Left cardiac atrium (tissue), 4 donors: ENCODE results near the gene BLOC1S4. TPM values are rescaled to one million over a fixed set of nuclear protein-coding genes. Genes with fewer than 3 reads are reported as not detected.

Experiments used
- ATAC-seq, 2 donors: fragments of 200-7000 bp; cut with Tn5 transposase; one replicate each; pipeline ENCODE4 v1.9.1; 2020; ENCODE audit warnings: mild to moderate bottlenecking in 2 of 2, moderate library complexity in 2 of 2
- DNase-seq: peaks from one replicate; pipeline ENCODE4 v3.0.0-alpha.2; 2020
- intact Hi-C, 2 donors: fragments of 100-400 bp; cut with DNase I; formaldehyde crosslinking; loops; one replicate each; pipeline versions ENCODE4 v1.14.1 to v1.15.1; 2022 to 2023
- total RNA-seq, 2 donors: library from RNA; stranded (reverse); fragmentation: NEBNext Ultra II Directional; extraction: Animal tissue kit (Norgen Biotek cat#: 25700); gene quantifications; one replicate each; pipeline ENCODE4 v1.2.1, GENCODE V29; 2021
- donor health status: DM: no; HTN: yes; CAD: no.
- donor health status: DM: no; HTN: yes; CAD: no; lungs with severe emphysema.
- donor health status: DM: yes; HTN: yes; CAD: no.
- donor health status: Dilated cardiomyopathy.

The BLOC1S4 gene
- total RNA-seq, 2 donors from 2014 or later = 7.4 to 10.6 TPM

DNA sequence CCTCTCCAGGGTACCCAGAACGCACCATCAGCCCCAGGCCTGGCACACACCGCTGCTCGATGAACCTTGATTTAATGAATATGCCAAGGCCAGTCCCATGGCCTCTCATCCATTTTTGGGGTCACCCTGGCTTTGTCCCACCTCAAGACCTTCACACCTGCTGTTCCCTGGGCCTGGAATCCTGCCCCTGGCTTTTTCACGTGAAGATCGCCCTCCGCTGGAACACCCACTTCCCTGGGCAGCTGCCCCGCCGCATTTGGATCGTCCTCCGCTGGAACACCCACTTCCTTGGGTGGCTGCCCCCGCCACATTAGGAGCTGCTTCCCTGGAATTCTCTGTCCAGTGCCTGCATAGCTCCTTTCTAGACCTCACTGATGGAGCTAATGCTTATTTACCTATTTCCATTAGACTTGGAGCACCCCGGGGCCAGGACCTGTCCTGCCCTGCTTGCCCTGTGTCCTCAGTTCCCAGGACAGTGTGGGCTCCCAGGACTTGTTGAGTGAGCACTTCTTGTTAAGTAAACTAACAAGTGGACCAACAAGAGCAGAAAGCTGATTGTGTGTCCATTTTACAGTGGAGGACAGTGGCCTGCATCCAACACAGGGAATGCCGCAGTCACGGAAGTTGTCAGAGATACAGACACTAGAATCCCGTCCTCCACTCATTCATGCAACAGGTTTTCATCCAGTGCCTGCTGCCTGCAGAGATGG is 12.5 kb downstream of the BLOC1S4 start:
- no peak for DNase-seq
- intact Hi-C loops = loop anchor here in 1 of 2 donors (10.0 kb wide), 1 partner anchor 346 kb away; no protein-coding TSS in a partner anchor
- ATAC-seq = no peak

DNA sequence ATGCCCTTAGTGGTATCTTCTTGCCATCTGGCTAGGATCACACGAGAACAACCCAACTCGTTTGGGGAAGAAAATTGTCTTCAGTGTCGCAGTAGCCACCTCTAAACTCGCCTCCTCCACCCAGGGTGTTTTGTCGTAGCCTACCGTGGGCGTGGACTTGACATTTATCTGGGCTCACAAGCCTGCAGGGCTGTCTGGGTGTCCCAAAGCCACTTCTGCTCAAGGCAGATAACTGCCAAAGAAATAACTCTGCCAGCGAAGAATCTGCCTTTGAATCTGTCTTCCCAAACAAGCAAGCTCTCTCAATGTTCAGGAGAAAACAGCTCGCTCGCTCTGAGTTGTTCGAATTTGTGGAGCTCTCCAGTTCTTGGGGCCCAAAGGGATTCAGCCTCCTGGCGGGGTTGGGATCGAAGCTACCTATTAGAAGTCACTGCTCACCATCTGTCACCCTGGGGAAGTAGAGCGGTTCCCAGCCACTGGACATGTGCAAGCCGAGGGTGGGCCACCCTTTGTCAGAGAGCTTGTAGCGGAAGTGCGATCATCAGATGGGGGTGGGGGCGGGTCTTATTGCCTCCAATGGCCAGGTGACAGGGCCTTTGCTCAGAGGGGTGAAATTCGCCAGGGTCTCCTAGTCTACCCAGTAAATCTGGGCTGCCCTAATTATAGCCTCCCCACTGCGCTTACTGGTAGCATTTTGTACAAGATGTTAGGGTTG is 14.8 kb downstream of the BLOC1S4 start:
- no peak for ATAC-seq
- intact Hi-C loops = no loop called here
- DNase-seq = no peak

DNA sequence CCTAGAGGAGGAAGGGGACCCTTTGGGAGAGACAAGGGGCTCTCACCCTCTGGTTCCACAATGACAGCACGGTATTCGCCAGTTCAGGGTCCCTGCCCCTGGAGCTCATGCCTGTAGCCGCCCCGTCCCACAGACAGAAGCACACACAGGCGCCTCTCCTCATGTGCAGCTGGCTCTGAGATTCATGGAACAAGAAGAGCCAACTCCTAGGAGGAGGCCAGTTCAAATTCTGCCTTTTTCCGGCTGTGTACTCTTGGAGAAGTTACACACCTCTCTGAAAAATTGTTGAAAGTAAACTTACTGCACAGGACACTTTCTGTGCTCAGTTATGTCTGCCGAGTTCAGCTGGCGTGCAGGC is 15.3 kb downstream of the BLOC1S4 start:
- DNase-seq = no peak
- intact Hi-C loops = no loop called here
- ATAC-seq = no peak

DNA sequence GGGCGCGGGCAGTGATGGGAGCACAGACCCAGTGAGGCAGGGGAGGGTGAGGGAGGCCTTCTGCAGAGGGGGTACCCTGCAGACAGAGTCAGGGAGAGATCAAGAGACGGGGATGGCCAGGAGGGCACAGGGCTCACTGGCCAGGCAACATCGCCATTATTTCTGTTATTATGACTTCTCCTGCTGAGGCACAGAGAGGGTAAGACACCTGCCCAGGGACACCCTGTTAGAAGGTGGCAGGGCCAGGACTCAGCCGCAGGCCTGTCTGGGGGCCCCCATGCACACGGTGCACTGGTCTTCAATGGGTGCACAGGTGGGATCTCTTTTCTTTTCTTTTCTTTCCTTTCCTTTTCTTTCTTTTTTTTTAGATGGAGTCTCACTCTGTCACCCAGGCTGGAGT is 15.8 kb downstream of the BLOC1S4 start:
- intact Hi-C loops = no loop called here
- ATAC-seq (no peak), DNase-seq (no peak)

DNA sequence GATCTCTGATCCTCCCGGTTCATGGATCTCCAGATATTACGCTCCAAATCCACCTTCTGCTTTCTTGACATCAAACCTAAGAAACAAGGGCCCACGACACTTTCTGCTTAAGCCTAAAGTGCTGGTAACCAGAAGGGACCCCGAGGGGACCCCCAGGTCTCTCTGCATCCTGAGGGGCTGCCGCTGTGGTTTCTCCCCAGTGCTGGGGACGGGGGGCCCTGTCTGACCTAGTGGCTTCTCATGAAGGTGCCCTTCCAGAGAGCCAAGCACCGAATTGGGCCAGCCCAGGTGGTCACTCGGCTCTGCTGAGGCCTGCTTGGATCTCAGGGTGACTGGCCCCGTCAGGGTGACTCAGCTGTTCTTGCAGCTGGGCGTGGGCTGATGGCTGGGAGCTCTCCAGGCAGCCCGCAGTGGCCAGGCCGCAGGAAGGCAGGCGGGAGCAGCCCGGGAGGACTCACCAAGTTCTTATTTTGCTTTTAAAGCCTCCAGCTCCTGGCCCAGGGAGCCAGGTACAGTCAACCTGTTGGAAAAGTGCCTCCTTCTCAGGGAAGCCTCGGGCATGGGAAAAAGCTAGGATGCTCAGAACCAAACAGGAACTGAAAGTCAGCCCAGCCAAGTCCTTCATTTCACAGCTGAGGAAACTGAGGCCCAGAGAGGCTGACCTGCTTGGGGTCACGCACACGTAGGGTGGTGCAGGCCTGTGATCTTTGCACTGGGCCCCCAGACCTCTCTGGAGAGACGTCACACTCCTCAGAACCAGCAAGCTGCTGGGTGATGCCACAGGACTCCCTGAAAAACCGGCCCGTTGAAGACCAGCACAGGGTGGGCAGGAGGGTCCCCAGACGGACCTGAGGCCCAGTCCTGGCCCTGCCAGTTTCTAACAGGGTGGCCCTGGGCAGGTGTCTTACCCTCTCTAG is 16.7 kb downstream of the BLOC1S4 start:
- peak; percentile 85 to 96 for ATAC-seq
- intact Hi-C loops = no loop called here
- DNase-seq = peak; percentile 80

DNA sequence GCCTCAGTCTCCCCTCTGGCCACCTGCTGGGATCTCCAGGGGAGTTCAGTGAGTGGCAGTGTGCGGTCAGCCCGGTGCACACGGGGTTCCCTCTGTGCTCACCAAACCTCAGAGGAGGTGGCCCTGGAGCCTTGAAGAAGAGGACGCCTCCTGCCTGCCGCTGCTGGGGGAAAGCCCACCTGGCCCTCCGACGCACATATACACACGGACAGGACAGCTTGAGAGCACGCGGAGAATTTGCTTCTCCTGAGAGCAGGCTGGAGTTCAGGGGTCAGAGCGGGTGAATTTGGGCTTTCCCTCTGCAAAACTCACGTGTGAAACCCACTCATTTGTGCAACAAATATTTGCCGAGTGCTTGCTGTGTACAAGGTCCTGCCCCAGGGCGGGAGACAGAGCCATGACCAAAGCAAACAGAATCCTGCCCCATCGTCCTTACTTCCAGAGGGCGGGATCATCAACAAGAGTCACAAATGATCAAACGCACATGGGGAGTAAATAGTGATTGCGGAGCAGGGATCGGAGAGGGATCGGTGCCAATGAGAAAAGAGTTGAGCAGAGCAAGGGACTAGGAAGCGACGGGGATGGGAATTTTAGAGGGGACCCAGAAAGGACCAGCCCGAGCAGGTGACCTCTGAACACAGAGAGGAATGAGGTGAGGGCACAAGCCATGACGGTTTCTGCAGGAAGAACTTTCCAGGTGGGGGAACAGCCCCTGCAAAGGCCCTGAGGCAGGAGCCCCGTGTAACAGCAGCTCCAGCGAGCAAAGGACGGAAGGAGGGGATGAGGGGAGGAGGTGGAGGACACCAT is 17.6 kb downstream of the BLOC1S4 start:
- ATAC-seq = no peak
- DNase-seq = no peak
- intact Hi-C loops = no loop called here

DNA sequence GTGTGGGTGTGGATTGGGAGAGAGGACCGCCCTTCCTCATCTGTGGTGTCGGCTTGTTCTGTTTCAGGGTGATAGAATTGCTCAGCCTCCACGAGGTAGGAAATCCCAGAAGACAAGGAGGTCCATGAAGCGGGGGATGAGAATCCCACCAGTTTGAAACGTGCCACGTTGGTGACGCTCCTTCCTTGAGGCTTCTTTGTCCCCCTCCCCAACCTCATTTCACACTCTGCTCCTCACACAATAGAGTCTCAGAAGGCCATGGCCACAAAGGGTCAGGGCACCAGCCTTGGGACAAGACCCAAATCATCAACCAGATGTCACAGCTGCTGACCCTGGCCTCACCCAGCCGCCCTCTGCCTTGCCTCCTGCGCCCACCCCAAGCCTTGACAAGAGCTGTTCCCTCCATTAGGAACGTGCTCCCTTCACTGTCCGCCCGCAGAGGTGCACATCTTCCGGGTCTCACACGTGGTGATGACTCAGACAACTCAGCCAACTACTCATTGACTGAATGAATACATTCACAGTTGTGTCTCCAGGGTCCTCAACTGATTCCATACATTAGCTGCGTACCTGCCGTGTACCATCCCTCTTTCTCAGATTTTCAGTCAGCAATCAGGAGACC is 18.3 kb downstream of the BLOC1S4 start:
- DNase-seq = no peak
- intact Hi-C loops = no loop called here
- no peak for ATAC-seq

DNA sequence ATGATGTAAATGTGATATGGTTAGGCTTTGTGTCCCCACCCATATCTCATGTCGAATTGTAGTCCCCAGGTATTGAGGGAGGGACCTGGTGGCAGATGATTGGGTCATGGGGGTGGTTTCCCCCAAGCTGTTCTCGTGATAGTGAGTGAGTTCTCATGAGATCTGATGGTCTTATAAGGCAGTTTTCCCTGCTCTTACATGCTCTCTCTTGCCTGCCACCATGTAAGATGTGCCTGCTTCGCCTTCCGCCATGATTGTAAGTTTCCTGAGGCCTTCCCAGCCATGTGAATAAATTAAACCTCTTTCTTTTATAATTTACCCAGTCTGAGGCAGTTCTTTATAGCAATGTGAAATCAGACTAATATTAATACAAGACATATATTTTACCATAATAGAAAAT is 23.9 kb downstream of the BLOC1S4 start:
- intact Hi-C loops = loop anchor here in 1 of 2 donors (5.0 kb wide), 1 partner anchor 37 kb away; no protein-coding TSS in a partner anchor
- ATAC-seq = no peak
- no peak for DNase-seq

DNA sequence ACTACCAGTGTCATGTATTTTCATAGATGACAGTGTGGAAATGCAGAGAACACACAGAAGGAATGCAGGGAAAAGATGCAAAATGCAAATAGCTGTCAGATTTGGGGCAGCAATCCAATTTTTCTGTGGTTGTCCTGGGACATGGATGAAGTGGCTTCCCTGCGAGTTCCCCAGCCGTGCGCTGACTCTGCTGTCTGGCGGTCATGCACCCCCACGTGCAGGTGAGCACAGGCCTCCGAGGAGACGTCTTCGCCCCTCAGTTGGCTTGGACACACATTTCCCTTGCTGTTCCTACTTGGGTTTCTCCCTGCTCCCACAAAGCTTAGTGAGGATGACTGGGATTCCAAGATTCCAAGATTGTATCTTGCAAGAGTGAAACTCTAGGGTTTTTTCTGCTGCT is 24.4 kb downstream of the BLOC1S4 start:
- ATAC-seq = no peak
- intact Hi-C loops = no loop called here
- no peak for DNase-seq

DNA sequence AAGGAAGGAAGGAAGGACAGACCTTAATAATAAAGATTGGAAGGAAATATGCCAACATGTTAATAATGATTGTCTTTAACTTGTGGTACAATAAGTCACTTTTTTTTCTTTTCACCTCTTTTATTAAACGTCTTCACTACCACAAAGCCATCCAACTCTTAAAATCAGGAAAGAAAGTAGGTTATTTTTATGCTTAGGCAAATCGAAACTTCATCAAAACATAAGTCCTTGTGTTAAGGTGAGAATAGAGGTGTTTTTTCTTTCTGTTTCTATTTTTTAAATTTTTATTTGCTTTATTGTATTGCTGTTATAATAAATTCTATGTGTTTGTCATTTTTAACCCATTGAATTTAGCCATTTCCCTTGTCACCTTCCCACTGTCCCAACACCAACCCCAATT is 26.5 kb downstream of the BLOC1S4 start:
- ATAC-seq = no peak
- no peak for DNase-seq
- intact Hi-C loops = no loop called here

DNA sequence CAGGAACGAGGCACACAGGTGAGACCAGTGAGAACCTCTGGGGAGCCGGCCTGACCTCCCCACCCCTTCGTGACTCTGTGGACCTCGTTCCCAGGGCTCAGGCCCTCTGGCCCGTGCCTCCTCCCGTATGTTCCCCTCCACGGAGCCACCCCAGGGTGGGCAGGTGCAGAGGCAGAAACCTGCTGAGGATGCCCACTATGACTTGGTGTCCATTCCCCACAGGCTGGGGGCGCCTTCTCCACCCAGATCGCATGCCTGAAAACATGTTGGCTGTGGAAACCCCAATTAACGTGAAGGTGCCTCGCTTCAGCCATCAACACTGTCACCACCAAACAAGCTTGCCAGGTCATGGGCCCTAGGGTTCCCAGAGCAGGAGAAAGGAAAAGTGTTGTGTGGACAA is 27.0 kb downstream of the BLOC1S4 start:
- intact Hi-C loops = no loop called here
- no peak for DNase-seq

DNA sequence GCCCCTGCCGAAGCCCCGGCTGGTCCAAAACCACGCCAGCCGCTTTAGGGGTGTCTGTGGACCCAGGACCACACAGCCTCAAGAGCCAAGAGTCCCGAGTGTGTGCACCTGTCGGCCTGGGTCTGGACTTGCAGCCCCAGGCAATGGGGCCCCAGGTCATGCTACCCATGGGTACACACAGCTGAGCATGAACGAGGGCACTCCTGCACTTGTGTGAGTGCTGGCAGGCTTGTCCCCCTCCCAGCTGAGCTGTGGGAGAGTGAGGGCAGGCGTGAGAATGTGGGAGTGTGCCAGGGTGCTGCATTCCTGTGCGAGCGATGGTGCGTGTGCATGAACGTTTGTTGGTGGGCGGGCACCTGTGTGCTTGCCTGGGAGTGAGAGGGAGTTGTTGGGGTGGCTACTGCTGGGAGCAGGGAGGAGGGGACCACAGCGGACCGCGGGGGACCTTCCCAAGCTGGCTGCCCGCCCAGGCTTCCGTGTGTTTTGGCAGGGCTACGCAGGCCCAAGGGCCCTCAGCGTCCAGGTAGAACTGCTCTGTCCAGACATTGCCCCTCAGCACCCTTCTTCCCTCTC is 30.8 kb downstream of the BLOC1S4 start:
- DNase-seq (peak; percentile 57), ATAC-seq (peak; percentile 63 to 78)
- intact Hi-C loops = no loop called here

More for the DNA sequence above, 27.0 kb downstream of the BLOC1S4 start:
- no peak for ATAC-seq

DNA sequence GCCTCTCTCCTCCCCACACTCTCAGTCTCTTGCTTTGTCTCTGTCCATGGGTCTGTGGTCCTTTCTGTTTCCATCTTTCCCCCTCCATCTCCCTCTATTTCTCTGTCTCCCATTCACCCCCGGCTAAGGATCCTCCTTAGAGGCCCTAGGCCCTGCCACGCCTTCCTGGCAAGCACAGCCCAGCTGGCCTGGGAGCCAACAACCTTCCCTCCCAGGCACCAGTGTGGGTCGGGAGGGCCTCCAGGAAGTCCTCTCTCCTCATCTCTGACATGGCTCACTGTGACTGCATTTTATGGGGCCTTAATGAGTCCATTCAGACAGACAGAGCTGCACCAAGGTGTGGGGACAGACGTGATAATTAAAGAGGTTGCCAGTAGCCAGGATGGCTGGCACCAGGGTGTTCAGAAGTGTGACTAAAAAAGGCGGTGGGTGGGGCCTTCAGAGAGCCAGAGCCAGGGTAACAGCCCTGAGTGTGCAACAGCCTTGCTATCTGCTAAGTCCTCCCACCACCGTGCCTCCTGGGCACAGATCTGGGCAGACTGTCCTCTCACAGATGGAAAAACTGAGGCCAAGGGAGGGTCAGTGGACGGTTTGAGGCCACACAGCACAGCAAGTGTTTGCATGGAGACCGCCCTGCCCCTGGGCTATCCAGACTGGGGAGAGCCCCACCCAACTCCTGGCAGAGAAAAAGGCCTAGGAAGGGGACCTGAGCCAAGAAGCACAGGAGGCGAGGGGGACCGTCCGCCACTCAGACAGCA is 31.5 kb downstream of the BLOC1S4 start:
- ATAC-seq (peak; percentile 64 to 77), DNase-seq (peak; percentile 66)
- intact Hi-C loops = no loop called here

DNA sequence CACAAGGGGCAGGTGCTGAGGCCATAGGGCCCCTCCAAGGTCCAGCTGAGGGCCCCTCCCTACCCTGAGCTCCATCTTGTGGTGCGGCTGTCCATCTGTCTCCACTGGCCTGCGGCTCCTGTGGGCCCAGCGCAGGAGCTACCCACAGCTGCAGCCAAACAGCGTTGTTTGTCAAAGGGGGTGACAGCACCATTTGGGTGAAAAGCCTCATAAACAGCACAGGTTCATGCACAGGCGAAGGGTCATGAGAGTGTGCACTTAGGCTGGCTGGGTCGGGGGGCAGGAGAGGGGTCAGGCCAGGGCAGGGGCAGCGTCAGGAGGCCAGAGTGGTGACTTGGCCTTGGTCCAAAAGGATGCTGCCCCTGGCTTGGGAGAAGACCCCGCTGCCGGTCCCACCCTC is 32.3 kb downstream of the BLOC1S4 start:
- ATAC-seq = no peak

DNA sequence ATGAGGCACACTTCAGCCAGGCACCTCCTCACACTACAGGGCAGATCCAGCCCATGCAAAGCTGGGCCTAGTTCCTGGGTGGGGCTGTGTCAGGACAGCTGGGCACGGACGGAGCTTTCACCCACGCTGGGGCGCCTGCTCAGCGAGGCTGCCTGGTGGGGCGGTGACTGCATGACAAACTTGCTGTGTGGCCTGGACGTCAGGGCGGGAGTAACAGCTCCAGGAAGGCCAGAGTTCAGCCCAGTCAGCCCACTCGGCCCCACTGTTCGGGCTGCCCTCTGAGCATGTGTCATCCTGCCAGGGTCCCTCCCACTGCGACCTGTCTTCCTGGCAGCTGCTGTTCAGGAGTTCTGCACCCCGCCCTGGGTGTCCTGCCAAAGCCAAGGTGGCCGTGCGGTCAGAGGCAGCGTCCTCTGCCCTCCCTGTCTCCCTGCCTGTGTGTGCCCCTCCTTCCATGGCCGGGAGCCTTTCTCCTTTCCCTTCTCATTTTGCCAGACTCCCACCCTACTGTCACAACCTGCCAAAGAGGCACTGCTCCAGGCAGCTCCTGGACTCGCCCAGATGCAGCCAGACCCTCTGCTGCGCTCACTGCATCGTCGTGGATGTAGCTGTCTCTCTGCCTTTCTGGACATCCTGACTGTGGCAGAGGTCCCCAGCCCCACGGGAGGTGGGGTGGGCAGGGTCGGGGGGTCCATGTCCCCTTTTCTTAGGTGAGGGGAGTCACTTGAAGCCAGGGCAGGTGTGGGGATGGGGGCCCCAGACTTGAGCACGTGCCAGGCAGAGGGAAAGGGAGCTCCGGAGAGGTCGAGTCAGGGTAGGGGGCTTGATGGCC is 33.6 kb downstream of the BLOC1S4 start:
- ATAC-seq = peak; percentile 68 to 74
- intact Hi-C loops = no loop called here

More for the DNA sequence above, 32.3 kb downstream of the BLOC1S4 start:
- DNase-seq = no peak
- intact Hi-C loops = no loop called here

More for the DNA sequence above, 33.6 kb downstream of the BLOC1S4 start:
- peak; percentile 83 for DNase-seq
